ENCODE results near the gene KRTCAP2.

DNA sequence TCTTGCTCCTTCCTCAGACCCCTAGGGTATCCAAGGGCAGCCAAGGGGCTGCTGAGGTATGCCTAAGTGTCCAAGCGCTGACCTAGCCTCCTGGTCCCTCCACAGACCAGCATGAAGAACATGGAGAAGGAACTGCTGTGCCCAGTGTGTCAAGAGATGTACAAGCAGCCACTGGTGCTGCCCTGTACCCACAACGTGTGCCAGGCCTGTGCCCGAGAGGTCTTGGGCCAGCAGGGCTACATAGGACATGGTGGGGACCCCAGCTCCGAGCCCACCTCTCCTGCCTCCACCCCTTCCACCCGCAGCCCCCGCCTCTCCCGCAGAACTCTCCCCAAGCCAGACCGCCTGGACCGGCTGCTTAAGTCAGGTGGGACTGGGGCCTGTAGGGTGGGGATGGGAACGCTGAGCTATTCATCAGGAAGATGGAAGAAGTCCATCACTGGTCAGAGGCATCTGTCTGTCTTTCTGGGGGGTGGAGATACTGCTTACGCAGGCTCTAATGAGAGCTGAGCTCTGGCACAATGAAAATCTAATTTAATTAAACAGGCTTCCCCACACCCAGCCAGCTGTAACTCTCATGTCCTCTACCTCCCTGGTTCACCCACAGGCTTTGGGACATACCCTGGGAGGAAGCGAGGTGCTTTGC lies 2.3 kb upstream of the KRTCAP2 start:
- TF ChIP-seq, protein P1, sequence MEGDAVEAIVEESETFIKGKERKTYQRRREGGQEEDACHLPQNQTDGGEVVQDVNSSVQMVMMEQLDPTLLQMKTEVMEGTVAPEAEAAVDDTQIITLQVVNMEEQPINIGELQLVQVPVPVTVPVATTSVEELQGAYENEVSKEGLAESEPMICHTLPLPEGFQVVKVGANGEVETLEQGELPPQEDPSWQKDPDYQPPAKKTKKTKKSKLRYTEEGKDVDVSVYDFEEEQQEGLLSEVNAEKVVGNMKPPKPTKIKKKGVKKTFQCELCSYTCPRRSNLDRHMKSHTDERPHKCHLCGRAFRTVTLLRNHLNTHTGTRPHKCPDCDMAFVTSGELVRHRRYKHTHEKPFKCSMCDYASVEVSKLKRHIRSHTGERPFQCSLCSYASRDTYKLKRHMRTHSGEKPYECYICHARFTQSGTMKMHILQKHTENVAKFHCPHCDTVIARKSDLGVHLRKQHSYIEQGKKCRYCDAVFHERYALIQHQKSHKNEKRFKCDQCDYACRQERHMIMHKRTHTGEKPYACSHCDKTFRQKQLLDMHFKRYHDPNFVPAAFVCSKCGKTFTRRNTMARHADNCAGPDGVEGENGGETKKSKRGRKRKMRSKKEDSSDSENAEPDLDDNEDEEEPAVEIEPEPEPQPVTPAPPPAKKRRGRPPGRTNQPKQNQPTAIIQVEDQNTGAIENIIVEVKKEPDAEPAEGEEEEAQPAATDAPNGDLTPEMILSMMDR (IDR thresholded peaks at IDR 0.05), result no peak
- TF ChIP-seq ZFX (IDR thresholded peaks at IDR 0.05; ENCODE audit: borderline replicate concordance), result no peak

Measured in 22Rv1 (cell line).